Measurements from ENCODE around the gene OTUD3.
"Not testable (repeated sequence)": the region's sequence is repeated elsewhere in the genome, so short reads cannot be mapped to it uniquely, and the experiment has no call there.

The OTUD3 gene

DNA sequence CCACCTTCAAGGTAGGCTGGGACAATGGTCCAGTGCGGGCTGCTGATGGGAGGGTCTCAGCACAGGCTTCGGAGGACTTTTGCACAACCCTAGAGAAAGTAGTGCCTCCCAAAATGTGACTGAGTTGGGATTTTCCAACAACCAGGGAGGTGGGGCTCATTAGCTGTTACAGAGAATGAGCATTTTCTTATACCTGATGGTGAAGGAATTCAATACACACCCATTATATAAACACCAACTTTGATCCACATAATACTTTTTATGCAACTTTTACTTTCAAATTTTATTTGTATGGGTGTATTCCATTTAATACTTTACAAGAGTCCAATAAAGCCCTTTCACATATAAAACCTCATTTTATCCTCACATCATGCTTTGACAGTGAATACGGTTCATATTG, 35.9 kb upstream of the OTUD3 start:
- FAIRE-seq = no peak
- DNase-seq (ENCODE audit: insufficient read length, low spot score) = no peak
- TF ChIP-seq, protein P1, sequence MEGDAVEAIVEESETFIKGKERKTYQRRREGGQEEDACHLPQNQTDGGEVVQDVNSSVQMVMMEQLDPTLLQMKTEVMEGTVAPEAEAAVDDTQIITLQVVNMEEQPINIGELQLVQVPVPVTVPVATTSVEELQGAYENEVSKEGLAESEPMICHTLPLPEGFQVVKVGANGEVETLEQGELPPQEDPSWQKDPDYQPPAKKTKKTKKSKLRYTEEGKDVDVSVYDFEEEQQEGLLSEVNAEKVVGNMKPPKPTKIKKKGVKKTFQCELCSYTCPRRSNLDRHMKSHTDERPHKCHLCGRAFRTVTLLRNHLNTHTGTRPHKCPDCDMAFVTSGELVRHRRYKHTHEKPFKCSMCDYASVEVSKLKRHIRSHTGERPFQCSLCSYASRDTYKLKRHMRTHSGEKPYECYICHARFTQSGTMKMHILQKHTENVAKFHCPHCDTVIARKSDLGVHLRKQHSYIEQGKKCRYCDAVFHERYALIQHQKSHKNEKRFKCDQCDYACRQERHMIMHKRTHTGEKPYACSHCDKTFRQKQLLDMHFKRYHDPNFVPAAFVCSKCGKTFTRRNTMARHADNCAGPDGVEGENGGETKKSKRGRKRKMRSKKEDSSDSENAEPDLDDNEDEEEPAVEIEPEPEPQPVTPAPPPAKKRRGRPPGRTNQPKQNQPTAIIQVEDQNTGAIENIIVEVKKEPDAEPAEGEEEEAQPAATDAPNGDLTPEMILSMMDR (IDR thresholded peaks at IDR 0.05; ENCODE audit: insufficient read depth, missing control alignments) = no peak

DNA sequence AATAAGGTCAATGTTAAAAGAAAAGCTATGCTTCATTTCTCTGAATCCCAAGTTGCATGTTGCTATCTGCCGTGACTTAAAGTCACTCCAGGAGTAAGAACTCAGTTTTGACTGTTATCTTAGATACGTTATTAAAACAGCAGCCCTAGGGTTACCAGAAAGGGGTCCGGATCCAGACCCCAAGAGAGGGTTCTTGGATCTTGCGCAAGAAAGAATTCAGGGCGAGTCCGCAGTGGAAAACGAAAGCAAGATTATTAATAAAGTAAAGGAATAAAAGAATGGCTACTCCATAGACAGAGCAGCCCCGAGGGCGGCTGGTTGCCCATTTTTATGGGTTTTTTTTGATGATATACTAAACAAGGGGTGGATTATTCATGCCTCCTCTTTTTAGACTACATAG, 34.9 kb upstream of the OTUD3 start:
- not testable (repeated sequence) for FAIRE-seq; DNase-seq (ENCODE audit: insufficient read length, low spot score)

DNA sequence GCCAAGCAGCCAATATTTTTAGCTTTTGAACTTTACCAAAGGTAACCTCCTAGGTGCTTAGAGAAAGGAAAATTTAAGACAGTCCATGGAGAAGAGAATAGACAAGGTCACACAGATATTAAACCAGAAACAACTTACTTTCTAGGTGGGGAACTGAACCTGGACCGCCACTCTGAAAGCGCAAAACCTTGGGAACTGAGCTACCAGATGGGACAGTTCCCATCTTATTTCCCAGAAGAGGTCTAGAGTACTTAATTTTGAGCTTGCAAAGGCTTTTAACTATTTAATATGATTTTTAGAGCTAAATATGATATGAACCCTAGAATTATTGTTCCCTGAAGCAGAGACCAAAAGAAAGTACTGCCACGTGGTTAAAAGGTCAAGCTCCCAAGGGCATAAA, 32.9 kb upstream of the OTUD3 start:
- not testable (repeated sequence) for FAIRE-seq; DNase-seq (ENCODE audit: insufficient read length, low spot score)

DNA sequence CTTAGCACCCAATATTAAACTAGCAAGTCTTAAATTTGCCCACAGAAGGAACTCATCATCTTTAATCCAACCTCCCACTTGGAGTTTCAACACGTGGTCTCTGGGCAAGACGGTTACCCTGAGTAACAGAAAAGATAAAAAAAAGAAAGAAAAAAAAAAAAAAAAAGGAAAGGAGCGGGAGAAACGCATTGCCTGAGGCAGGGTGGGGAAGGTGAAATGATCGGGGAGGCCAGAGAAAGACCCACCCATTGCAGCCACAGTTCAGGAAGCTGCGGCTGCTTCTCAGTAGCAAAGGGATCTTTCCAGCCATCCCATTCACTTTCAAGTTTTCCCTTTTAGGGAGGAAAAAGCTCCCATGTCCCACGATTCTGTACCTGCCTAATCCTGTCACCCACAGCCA, 32.0 kb upstream of the OTUD3 start:
- FAIRE-seq = no peak
- TF ChIP-seq, protein P1 (IDR thresholded peaks at IDR 0.05; ENCODE audit: insufficient read depth, missing control alignments) = no peak
- no peak for DNase-seq (ENCODE audit: insufficient read length, low spot score)

DNA sequence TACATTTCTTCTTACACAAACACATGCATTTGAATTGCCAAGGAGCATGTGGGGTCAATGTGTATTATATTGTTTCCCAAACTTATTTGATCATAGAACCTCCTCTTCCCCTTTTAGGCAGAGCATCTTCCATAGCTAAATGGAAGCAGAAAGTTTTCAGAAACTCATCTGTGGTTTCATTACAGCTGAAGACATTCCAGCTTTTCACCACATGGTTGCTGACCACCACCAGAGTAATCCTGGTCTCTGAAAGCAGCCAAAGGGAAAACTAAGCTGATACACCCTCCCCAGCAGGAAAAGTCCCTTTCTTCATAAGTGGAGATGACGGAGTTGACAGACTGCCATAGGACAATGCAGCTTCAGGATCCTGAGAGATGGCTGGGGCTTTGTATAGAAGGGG, 30.2 kb upstream of the OTUD3 start:
- DNase-seq (ENCODE audit: insufficient read length, low spot score) (no peak), FAIRE-seq (no peak)
- TF ChIP-seq, protein P1 (IDR thresholded peaks at IDR 0.05; ENCODE audit: insufficient read depth, missing control alignments) = no peak

DNA sequence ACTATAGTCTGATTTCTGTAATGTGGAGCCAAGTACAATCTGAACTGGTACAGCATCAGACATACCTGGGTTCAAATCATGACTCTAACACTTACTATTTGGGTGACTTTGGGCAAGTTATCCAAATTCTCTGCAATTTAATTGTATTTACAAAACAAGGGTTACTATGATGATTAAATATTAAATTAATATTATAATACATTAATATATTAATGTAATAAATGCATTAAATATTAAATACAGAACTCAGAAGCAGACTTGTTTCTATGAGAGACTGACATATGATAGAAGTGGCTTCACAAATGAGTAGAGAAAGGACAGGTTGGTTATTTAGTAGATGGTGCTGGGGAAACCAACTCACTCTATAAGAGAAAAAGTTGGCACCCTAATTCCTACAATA, 27.3 kb upstream of the OTUD3 start:
- TF ChIP-seq, protein P1 (IDR thresholded peaks at IDR 0.05; ENCODE audit: insufficient read depth, missing control alignments) = no peak
- no peak for FAIRE-seq
- DNase-seq (ENCODE audit: insufficient read length, low spot score) = no peak

DNA sequence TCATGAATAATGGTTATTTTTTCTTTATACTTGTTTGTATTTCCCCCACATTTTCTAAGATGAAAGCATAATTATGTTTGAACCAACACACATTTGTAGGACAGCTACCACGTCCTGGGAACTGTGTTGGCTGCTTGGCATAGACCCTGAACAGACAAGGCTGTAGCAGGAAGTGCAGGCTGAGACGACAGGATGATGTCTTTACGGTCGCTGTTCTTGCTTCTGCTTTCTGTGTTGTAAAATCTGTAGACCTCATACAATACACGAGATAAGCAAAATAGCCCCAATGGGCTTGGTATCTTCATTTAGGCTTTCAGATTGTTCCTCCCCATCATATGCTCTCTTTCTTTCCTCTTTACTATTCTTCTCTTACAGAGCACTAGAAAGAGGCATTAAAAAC, 23.3 kb upstream of the OTUD3 start:
- TF ChIP-seq, protein P1 (IDR thresholded peaks at IDR 0.05; ENCODE audit: insufficient read depth, missing control alignments) = no peak
- DNase-seq (ENCODE audit: insufficient read length, low spot score) (no peak), FAIRE-seq (no peak)

DNA sequence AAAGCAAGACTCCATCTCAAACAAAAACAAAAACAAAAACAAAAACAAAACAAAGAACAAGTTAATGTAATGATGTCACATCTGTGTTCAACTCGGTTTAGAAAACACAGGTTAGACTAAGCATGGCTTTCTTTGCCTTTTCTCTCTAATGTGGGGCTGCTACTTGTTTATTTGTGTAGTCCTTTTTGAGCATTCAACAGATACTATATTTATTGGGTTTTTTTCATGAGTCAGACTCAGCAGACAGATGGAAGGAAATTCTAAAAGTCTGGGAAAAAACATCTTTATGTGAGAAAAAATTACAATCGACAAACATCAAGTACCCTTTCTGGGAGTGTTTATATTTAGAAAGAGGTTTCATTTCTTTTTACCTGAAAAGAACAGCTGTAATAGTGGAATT, 22.3 kb upstream of the OTUD3 start:
- FAIRE-seq (no peak), DNase-seq (ENCODE audit: insufficient read length, low spot score) (no peak)
- TF ChIP-seq, protein P1 (IDR thresholded peaks at IDR 0.05; ENCODE audit: insufficient read depth, missing control alignments) = no peak

All from D721Med (cell line).